GM19351 (cell line): ENCODE results near the gene GBA3.

Source experiments
- ATAC-seq: cut with Tn5 transposase; IDR thresholded peaks from one replicate; pipeline ENCODE4 v1.9.1; 2021; ENCODE audit warnings: mild to moderate bottlenecking, moderate library complexity; ENCODE audit not compliant: unreplicated experiment

The GBA3 gene

GRCh38 chr4:22766068-22766467 is 73.3 kb downstream of the GBA3 start:
- no peak for ATAC-seq

- ATAC-seq: no peak
These were observed 85.9 kb downstream of the GBA3 start for GRCh38 chr4:22778547-22779163.

GRCh38 chr4:22780317-22780716 is 87.6 kb downstream of the GBA3 start:
- ATAC-seq: no peak

GRCh38 chr4:22780797-22781196 is 88.1 kb downstream of the GBA3 start:
- ATAC-seq: no peak

GRCh38 chr4:22787753-22788375 is 95.1 kb downstream of the GBA3 start:
- ATAC-seq: no peak

- ATAC-seq: no peak
These were observed 97.9 kb downstream of the GBA3 start for GRCh38 chr4:22790631-22791030.

GRCh38 chr4:22794732-22795131 is 102.0 kb downstream of the GBA3 start:
- no peak for ATAC-seq

GRCh38 chr4:22801391-22801790 is 108.7 kb downstream of the GBA3 start:
- no peak for ATAC-seq

- ATAC-seq: no peak
These were observed 110.1 kb downstream of the GBA3 start for GRCh38 chr4:22802876-22803275.

- ATAC-seq: no peak
These were observed 110.8 kb downstream of the GBA3 start for GRCh38 chr4:22803512-22803911.

GRCh38 chr4:22814906-22815305 is 122.2 kb downstream of the GBA3 start:
- no peak for ATAC-seq

- no peak for ATAC-seq
These were observed 131.4 kb downstream of the GBA3 start for GRCh38 chr4:22824091-22824490.

- ATAC-seq: no peak
These were observed 149.8 kb downstream of the GBA3 start for GRCh38 chr4:22842360-22843018.

GRCh38 chr4:22848332-22848731 is 155.6 kb downstream of the GBA3 start:
- no peak for ATAC-seq

- no peak for ATAC-seq
These were observed 157.3 kb downstream of the GBA3 start for GRCh38 chr4:22850055-22850454.

- ATAC-seq: no peak
These were observed 157.9 kb downstream of the GBA3 start for GRCh38 chr4:22850630-22851029.

GRCh38 chr4:22857411-22857810 is 164.7 kb downstream of the GBA3 start:
- no peak for ATAC-seq

- no peak for ATAC-seq
These were observed 166.6 kb downstream of the GBA3 start for GRCh38 chr4:22859318-22859717.
